UCSD-AML1 (cell line): ENCODE data around the gene PATE4.
"Not testable (repeated sequence)": the region's sequence is repeated elsewhere in the genome, so short reads cannot be mapped to it uniquely, and the experiment has no call there.

Experiments used
- DNase-seq: peaks from one replicate; lab custom pipeline; 2025; ENCODE audit not compliant: unreplicated experiment; lab: John Stamatoyannopoulos, UW

Gene PATE4, protein sequence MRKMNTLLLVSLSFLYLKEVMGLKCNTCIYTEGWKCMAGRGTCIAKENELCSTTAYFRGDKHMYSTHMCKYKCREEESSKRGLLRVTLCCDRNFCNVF

DNA sequence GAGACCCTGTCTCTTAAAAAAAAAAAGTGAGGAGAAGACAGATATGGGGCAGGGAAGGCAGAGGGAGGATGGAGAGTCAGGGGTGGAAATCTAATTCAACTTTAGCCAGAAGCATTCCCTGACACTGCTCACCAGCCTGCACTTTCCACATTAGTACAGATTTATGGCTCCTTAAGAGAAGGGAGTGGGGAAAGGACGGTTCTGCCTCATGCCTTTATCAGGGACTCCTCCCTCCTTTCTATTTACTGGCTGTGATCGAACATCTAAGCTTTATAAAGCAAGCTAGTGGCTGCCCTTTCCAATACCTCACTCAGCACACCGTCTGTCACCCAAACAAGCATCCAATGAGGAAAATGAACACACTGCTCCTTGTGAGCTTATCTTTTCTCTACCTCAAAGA is at the start of gene PATE4:
TSS of gene PATE4 (plus strand) at position 301 of the 400 bp plus-strand sequence. CDS start at position 345, 44 bp downstream.
- no peak for DNase-seq

- no peak for DNase-seq
Observed at GRCh38 chr11:125784678-125785077, 48.4 kb upstream of the PATE4 start.

- no peak for DNase-seq
Observed at GRCh38 chr11:125787827-125788226, 45.3 kb upstream of the PATE4 start, which contains the start of gene PATE3. Gene PATE3 (plus strand): TSS chr11:125788127. CDS start chr11:125788152, 25 bp downstream.

- no peak for DNase-seq
Observed at GRCh38 chr11:125790825-125791224, 42.3 kb upstream of the PATE4 start.

DNA sequence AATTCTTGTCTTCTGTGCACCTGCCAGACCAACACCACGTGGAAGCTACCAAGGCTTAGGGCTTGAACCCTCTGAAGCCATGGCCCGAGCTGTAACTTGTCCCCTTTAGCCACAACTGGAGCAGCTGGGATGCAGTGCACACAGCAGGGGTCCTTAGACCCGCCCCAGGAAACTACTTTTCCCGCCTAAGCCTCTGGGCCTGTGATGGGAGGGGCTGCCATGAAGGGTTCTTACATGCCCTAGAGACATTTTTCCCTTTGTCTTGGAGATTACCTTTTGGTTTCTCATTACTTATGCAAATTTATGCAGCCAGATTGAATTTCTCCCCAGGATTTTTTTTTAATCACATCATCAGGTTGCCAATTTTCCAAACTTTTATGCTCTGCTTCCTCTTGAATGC is 35.5 kb upstream of the PATE4 start:
- no peak for DNase-seq

GRCh38 chr11:125799808-125800207 is 33.3 kb upstream of the PATE4 start:
- no peak for DNase-seq

- DNase-seq, result no peak
Observed at GRCh38 chr11:125802387-125802786, 30.7 kb upstream of the PATE4 start.

GRCh38 chr11:125807909-125808308 is 25.2 kb upstream of the PATE4 start:
- no peak for DNase-seq

GRCh38 chr11:125835748-125836147 is 2.6 kb downstream of the PATE4 start:
- DNase-seq, result no peak

GRCh38 chr11:125842321-125842948 is 9.3 kb downstream of the PATE4 start:
- no peak for DNase-seq

GRCh38 chr11:125846188-125846587 is 13.1 kb downstream of the PATE4 start:
- DNase-seq, result no peak

GRCh38 chr11:125857670-125858069 is 24.6 kb downstream of the PATE4 start:
- DNase-seq, result not testable (repeated sequence)

DNA sequence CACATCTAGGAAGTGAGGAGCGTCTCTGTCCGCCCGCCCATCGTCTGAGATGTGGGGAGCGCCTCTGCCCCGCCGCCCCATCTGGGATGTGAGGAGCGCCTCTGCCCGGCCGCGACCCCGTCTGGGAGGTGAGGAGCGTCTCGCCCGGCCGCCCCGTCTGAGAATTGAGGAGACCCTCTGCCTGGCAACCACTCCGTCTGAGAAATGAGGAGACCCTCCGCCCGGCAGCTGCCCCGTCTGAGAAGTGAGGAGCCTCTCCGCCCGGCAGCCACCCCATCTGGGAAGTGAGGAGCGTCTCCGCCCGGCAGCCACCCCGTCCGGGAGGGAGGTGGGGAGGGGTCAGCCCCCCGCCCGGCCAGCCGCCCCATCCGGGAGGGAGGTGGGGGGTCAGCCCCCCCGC is 29.7 kb downstream of the PATE4 start:
- DNase-seq, result not testable (repeated sequence)

DNA sequence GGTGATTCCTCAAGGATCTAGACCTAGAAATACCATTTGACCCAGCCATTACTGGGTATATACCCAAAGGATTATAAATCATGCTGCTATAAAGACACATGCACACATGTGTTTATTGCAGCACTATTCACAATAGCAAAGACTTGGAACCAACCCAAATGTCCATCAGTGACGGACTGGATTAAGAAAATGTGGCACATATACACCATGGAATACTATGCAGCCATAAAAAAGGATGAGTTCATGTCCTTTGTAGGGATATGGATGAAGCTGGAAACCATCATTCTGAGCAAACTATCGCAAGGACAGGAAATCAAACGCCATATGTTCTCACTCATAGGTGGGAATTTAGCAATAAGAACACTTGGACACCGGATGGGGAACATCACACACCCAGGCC is 32.2 kb downstream of the PATE4 start:
- not testable (repeated sequence) for DNase-seq

DNA sequence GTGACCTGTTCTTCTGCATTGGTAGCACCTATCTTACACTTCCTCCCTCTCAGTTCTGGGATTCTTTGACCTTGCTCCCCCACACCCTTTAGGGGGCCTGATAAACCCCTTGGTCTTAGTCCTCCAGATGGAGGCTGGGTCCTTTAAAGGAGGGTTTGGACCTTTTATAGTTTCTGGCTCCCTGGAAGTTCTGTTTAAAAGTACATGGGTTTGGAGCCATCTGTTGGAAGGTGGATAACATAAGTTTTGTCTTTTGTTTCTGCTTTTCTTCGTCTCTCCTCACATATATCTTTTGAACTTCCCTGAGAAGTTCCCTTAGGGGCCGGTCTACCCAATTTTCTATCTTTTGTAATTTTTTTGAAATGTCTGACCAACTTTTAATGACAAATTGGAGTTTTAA is 36.4 kb downstream of the PATE4 start:
- no peak for DNase-seq

DNA sequence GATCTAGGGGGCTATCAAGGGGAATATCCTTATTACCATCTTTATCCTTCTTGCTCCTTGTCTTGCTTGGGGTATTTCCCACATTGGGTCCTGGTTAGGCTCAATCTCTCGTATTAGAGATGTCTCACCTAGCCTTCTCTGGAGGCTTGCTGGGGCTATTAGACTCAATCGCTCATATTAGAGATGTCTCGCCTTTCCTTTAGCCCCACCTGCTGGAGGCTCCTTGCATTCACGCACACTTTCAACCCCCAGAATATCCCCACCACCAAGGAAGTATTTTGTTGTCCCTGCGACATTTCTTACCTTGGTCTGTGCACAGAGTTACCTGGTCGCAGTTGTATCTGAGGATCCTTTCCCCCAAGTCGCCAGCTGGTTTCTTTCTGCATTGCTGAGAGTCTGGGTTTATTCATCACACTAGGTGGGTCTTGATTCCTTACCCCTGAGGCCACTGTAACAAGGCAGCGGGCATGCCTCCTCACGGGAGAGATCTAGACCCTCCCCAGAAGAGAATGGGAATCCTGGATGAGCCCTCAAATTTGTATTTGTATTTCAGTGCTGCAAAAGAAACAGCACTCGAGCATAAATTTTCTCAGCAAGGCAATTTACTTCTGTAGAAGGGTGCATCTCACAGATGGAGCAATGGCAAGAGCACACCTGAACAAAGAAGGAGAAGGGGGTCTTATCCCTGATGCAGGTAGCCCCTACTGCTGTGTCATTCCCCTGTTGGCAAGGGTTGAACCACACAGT is 38.4 kb downstream of the PATE4 start:
- peak; percentile 42 for DNase-seq

- no peak for DNase-seq
Observed at GRCh38 chr11:125872138-125872491, 39.0 kb downstream of the PATE4 start.

DNA sequence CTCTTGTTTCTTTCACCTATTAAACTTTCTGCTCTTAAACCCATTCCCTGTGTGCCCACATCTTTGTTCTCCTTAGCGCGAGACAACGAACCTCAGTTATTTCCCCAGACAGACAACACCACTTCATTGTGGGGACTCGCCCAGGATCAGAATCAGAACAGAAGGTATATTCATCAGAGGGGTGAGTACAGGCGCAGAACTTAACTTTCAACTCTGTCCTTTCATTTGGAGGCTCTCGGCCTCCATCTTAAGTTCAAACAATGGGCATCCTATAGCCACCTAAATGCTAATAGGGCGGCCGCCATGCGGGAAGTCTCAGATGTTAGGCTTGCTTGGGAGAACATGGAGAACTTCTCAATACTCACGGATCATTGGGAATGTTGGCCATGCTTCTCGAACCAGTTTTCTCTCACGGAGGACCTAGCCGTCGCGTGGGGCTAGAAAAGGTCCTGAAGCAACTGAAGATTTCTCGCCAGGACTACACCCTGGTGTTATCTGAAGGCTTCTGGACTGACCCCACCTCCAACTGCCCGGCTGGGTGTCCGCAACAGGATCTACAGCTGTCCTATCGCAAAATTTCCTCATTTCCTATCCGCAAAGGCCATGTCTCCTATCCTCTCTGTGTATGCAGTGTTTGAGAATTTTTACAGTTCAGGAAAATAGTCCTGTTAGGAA is 40.9 kb downstream of the PATE4 start:
- DNase-seq, result no peak

- peak; percentile 31 for DNase-seq
Observed at GRCh38 chr11:125874556-125875124, 41.5 kb downstream of the PATE4 start.

- no peak for DNase-seq
Observed at GRCh38 chr11:125881291-125881690, 48.2 kb downstream of the PATE4 start.

DNA sequence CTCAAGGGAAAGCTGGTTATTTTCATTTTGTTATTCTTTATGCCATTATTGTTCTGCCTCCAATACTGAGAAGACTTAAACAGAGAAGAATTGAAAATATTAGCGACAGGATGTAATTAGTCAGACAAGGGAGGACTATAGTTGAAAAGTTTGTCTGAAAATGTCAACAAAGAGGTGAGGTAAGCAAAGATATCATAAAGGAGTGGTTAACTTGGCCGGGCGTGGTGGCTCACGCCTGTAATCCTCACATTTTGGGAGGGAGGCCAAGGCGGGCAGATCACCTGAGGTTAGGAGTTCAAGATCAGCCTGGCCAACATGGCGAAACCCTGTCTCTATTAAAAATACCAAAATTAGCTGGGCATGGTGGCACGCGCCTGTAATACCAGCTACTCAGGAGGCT is 50.3 kb downstream of the PATE4 start:
- DNase-seq, result no peak

DNA sequence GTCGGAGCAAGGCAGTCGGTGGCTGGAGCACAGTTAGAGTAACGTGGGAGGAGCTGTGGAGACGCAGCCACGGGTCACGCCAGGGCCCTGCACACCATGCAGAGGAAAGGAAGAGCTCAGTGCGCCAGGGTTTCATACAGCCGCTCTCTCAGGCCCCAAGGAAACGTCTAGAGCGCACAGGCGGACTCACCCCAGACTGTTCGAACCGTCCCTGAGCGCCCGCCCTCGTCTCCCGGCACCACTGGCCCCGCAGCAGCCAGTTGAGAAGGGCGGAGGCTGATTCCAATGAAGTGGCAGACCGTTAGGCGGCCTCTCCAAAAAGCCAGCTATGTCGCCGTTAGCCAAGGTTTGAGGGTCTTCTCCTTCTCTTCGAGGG is 53.9 kb downstream of the PATE4 start:
- no peak for DNase-seq
